MCF 10A (cell line): ENCODE results near the gene ANO4. TPM values are rescaled to one million over a fixed set of nuclear protein-coding genes. Genes with fewer than 3 reads are reported as not detected.
A peak's percentile ranks its signal among the peaks of the same experiment; 100 is the strongest.

Source experiments
- BruUV-seq: library from RNA; stranded (reverse); fragments of 400-500 nt; replicated peaks from 2 replicates; lab custom pipeline; 2021; lab: Mats Ljungman, UMichigan
- CTCF ChIA-PET: fragments of 300-600 bp; sonication (Branson Sonifier 250); formaldehyde crosslinking; extraction: SDS; loops from one replicate; lab custom pipeline; 2021; ENCODE audit warnings: antibody characterized with exemption, inconsistent platforms; lab: Yijun Ruan, JAX
- POLR2A ChIA-PET: fragments of 300-600, 350-650 bp; sonication (Branson Sonifier 250); formaldehyde crosslinking; extraction: SDS; loops from one replicate; lab custom pipeline; 2020; ENCODE audit warnings: antibody characterized with exemption, inconsistent platforms; lab: Yijun Ruan, JAX
- DNase-seq: peaks from one replicate; pipeline ENCODE4 v3.0.0-alpha.2; 2018; ENCODE audit not compliant: unreplicated experiment
- H3K27ac Mint-ChIP-seq: one replicate; pipeline ENCODE4 v1.8.0; 2022; ENCODE audit warnings: mild to moderate bottlenecking, low read depth, mixed read lengths; ENCODE audit not compliant: unreplicated experiment
- H3K27me3 Mint-ChIP-seq: one replicate; pipeline ENCODE4 v1.8.0; 2022; ENCODE audit warnings: mixed read lengths; ENCODE audit not compliant: insufficient read depth, unreplicated experiment
- H3K36me3 Mint-ChIP-seq: one replicate; pipeline ENCODE4 v1.8.0; 2022; ENCODE audit warnings: mild to moderate bottlenecking, moderate library complexity, mixed read lengths; ENCODE audit not compliant: insufficient read depth, unreplicated experiment
- H3K4me1 Mint-ChIP-seq: one replicate; pipeline ENCODE4 v1.8.0; 2022; ENCODE audit warnings: mixed read lengths; ENCODE audit not compliant: insufficient read depth, unreplicated experiment
- H3K4me3 Mint-ChIP-seq: one replicate; pipeline ENCODE4 v1.8.0; 2022; ENCODE audit warnings: mild to moderate bottlenecking, moderate library complexity, mixed read lengths; ENCODE audit not compliant: unreplicated experiment
- H3K9me3 Mint-ChIP-seq: one replicate; pipeline ENCODE4 v1.8.0; 2022; ENCODE audit warnings: mixed read lengths; ENCODE audit not compliant: unreplicated experiment
- intact Hi-C: fragments of 100-400 bp; cut with micrococcal nuclease; formaldehyde crosslinking; loops from 2 replicates; pipeline ENCODE4 v1.14.1; 2022
- total RNA-seq: library from RNA; stranded (reverse); gene quantifications from 2 replicates; pipeline ENCODE4 v1.2.3, GENCODE V29; 2022
- TF ChIP-seq, protein P1 (sequence below): fragments of 200-600 bp; IDR thresholded peaks from one replicate; pipeline ENCODE4 v1.8.0; 2022; ENCODE audit warnings: antibody characterized with exemption, mild to moderate bottlenecking; ENCODE audit not compliant: unreplicated experiment

The ANO4 gene
- total RNA-seq, 1 experiment from 2014 or later: 0.91 TPM

DNA sequence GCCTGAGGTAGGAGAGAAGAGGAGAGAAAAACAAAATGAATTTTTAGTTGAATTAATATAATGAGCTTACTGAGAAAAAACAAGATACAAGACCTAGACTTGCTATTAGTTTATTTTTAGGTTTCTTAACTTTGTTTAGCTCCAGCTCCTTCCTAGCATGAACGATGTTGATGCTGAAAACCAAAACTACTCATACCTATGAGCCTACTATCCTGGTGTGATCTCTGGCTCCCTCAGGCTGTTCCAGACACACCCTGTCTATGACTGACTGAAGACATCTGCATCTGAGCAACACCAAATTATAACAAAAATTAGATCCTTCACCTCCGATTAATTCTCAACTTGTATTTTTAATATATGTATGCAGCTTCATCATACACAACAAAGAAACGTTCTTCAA is 225.1 kb downstream of the ANO4 start:
- no peaks in the 10 kb centered on the region for H3K9me3 Mint-ChIP-seq
- CTCF ChIA-PET: interaction anchor here (0.7 to 2.3 kb wide), 12 partner anchors 15 to 602 kb away, joined by 3 to 10 read pairs (median 3); no protein-coding TSS in a partner anchor
- intact Hi-C loops: no loop called here
- peak overlapping the region; percentile 24 for H3K27ac Mint-ChIP-seq
- no peak overlapping the region for H3K4me3 Mint-ChIP-seq
- no peaks in the 10 kb centered on the region for H3K27me3 Mint-ChIP-seq
- POLR2A ChIA-PET: no interaction called here
- no peaks in the 10 kb centered on the region for H3K36me3 Mint-ChIP-seq
- TF ChIP-seq, protein P1, sequence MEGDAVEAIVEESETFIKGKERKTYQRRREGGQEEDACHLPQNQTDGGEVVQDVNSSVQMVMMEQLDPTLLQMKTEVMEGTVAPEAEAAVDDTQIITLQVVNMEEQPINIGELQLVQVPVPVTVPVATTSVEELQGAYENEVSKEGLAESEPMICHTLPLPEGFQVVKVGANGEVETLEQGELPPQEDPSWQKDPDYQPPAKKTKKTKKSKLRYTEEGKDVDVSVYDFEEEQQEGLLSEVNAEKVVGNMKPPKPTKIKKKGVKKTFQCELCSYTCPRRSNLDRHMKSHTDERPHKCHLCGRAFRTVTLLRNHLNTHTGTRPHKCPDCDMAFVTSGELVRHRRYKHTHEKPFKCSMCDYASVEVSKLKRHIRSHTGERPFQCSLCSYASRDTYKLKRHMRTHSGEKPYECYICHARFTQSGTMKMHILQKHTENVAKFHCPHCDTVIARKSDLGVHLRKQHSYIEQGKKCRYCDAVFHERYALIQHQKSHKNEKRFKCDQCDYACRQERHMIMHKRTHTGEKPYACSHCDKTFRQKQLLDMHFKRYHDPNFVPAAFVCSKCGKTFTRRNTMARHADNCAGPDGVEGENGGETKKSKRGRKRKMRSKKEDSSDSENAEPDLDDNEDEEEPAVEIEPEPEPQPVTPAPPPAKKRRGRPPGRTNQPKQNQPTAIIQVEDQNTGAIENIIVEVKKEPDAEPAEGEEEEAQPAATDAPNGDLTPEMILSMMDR: no peak
- peak; percentile 49 for DNase-seq
- BruUV-seq: no TSS peak
- peaks cover 31% of the 10 kb centered on the region for H3K4me1 Mint-ChIP-seq

DNA sequence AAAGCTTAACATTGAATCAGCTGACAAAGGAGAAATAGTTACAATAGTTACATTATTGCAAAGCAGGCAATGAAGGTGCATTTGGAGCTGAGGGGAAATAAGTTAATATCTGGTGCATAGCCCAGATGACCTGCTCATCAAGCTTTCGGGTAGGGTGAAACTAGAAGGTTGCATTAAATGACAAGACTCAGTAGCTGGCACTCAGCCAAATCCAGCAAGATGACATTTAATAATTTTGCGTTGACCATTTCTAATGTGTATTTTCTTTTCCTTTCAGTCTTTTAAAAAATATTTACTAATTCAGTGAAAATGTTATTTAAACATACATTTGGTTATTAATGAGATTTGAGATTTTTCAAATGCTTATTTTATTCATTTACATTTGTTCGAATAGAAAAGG is 226.9 kb downstream of the ANO4 start:
- TF ChIP-seq, protein P1: no peak
- Mint-ChIP-seq H3K4me3 (no peak overlapping the region), H3K27ac (peak overlapping the region; percentile 55), H3K36me3 (no peaks in the 10 kb centered on the region), H3K4me1 (peaks cover 31% of the 10 kb centered on the region), H3K9me3 (no peaks in the 10 kb centered on the region), H3K27me3 (no peaks in the 10 kb centered on the region)
- no peak for DNase-seq
- ChIA-PET CTCF (interaction anchor here (0.6 to 2.0 kb wide), 4 partner anchors 42 to 465 kb away, joined by 3 to 6 read pairs (median 4); no protein-coding TSS in a partner anchor), POLR2A (interaction anchor here (0.7 to 1.1 kb wide), 2 partner anchors 31 to 34 kb away, joined by 3 to 4 read pairs; no protein-coding TSS in a partner anchor)
- no TSS peak for BruUV-seq
- intact Hi-C loops: no loop called here

DNA sequence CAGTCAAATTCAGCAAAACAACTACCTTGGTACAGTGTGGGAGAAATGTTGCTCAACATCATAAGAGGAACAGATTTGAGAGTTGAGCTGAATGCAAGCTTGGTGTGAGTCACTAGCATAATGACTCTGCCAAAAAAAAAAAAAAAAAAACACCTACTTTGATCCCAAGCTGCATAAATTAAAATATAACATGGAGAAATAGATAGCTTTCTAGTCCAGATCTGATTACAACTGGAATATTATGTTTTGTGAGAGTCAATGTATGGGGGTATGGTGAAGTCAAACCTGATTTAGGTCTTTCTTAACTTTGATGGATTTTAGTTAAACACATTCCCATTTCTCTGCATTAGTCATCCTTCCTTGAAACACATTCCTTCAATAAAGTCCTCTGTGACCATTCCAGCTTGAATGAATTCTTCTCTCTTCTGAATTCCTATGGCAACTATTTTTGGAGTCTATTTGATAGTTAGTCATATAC is 227.4 kb downstream of the ANO4 start:
- intact Hi-C loops: no loop called here
- no peaks in the 10 kb centered on the region for H3K9me3 Mint-ChIP-seq
- H3K27ac Mint-ChIP-seq: peak overlapping the region; percentile 55
- H3K27me3 Mint-ChIP-seq: no peaks in the 10 kb centered on the region
- TF ChIP-seq, protein P1: no peak
- DNase-seq: peak; percentile 82
- ChIA-PET POLR2A (interaction anchor here (0.7 to 1.1 kb wide), 2 partner anchors 30 to 34 kb away, joined by 3 to 4 read pairs; no protein-coding TSS in a partner anchor), CTCF (interaction anchor here (0.6 to 2.0 kb wide), 3 partner anchors 41 to 466 kb away, joined by 3 to 6 read pairs (median 4); no protein-coding TSS in a partner anchor)
- BruUV-seq: no TSS peak
- H3K4me1 Mint-ChIP-seq: peaks cover 31% of the 10 kb centered on the region
- H3K36me3 Mint-ChIP-seq: no peaks in the 10 kb centered on the region
- H3K4me3 Mint-ChIP-seq: no peak overlapping the region

DNA sequence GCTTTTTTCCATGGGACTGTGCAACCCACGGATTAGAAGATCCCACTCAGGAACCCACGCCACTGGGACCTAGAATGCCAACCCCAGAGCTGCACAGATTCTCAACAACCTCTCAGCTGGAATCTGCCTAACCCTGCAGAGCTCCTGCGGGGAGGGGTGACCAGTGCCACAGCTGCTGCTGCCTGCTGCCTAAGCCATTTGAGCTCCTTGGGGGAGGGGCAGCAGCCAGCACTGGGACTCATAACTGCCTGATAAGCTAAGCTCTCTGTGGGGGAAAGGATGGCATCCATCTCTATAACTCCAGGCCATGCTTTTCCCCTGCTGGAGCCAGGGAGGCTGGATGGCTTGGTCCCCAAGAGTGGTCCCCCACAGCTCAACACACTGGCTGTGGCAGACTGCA is 232.6 kb downstream of the ANO4 start:
- CTCF ChIA-PET: no interaction called here
- TF ChIP-seq, protein P1: no peak
- H3K9me3 Mint-ChIP-seq: peaks cover 19% of the 10 kb centered on the region
- H3K27ac Mint-ChIP-seq: no peak overlapping the region
- intact Hi-C loops: no loop called here
- no peaks in the 10 kb centered on the region for H3K27me3 Mint-ChIP-seq
- POLR2A ChIA-PET: no interaction called here
- no TSS peak for BruUV-seq
- H3K36me3 Mint-ChIP-seq: peaks cover 7% of the 10 kb centered on the region
- no peak for DNase-seq
- peaks cover 2% of the 10 kb centered on the region for H3K4me1 Mint-ChIP-seq
- H3K4me3 Mint-ChIP-seq: no peak overlapping the region
